ENCODE measurements around the gene PSMG4. TPM values are rescaled to one million over a fixed set of nuclear protein-coding genes. Genes with fewer than 3 reads are reported as not detected.

Gene PSMG4
- total and polyA plus RNA-seq, 8 donors = 4.0 to 92.7 (median 27.4) TPM

GRCh38 chr6:3311826-3312225 lies 53.1 kb downstream of the PSMG4 start:
- Histone ChIP-seq H3K27me3 (no peaks in the 10 kb centered on the region), H3K36me3 (peaks cover 0 to 21% (median 9%) of the 10 kb centered on the region in 4 donors), H3K4me1 (no peaks in the 10 kb centered on the region), H3K27ac (no peak overlapping the region), H3K9me3 (no peaks in the 10 kb centered on the region), H3K4me3 (no peak overlapping the region)
- no peak for DNase-seq
- 92 to 98% (median 97%) methylated on average over 6 of the region's 6 CpGs for WGBS, 5 donors
- intact Hi-C loops (cut with DNase I; ENCODE audit: low total_unique reads) = no loop called here
- TF ChIP-seq CTCF (IDR thresholded peaks at IDR 0.05) = no peak
- no peak for TF ChIP-seq POLR2AphosphoS5 (IDR thresholded peaks at IDR 0.05)
- TF ChIP-seq POLR2A (IDR thresholded peaks at IDR 0.05) = no peak
- no peak for TF ChIP-seq EP300 (IDR thresholded peaks at IDR 0.05)

- intact Hi-C loops (cut with DNase I; ENCODE audit: low total_unique reads) = no loop called here
- no peaks in the 10 kb centered on the region for H3K4me1 ChIP-seq
- H3K27ac ChIP-seq = no peak overlapping the region
- peaks cover 0 to 22% (median 5%) of the 10 kb centered on the region in 4 donors for H3K36me3 ChIP-seq
- TF ChIP-seq POLR2A (IDR thresholded peaks at IDR 0.05) = no peak
- no peak for TF ChIP-seq CTCF (IDR thresholded peaks at IDR 0.05)
- no peak for TF ChIP-seq POLR2AphosphoS5 (IDR thresholded peaks at IDR 0.05)
- TF ChIP-seq EP300 (IDR thresholded peaks at IDR 0.05) = no peak
- no peaks in the 10 kb centered on the region for H3K9me3 ChIP-seq
- H3K4me3 ChIP-seq = no peak overlapping the region
- H3K27me3 ChIP-seq = no peaks in the 10 kb centered on the region
- no peak for DNase-seq
- WGBS, 5 donors = 73 to 87% (median 85%) methylated on average over 10 to 11 of the region's 11 CpGs
These were observed 54.0 kb downstream of the PSMG4 start for GRCh38 chr6:3312604-3313231.

- no peak overlapping the region for H3K27ac ChIP-seq
- no peaks in the 10 kb centered on the region for H3K27me3 ChIP-seq
- H3K4me1 ChIP-seq = no peaks in the 10 kb centered on the region
- no peaks in the 10 kb centered on the region for H3K9me3 ChIP-seq
- WGBS, 5 donors = 92 to 100% (median 97%) methylated on average over 7 of the region's 7 CpGs
- no peak overlapping the region for H3K4me3 ChIP-seq
- no peak for DNase-seq
- TF ChIP-seq EP300 (IDR thresholded peaks at IDR 0.05) = no peak
- H3K36me3 ChIP-seq = peaks cover 0 to 33% (median 5%) of the 10 kb centered on the region in 4 donors
- intact Hi-C loops (cut with DNase I; ENCODE audit: low total_unique reads) = no loop called here
These were observed 55.4 kb downstream of the PSMG4 start for GRCh38 chr6:3314176-3314575.

- Histone ChIP-seq H3K27ac (no peak overlapping the region), H3K9me3 (no peaks in the 10 kb centered on the region), H3K27me3 (no peaks in the 10 kb centered on the region), H3K4me1 (no peaks in the 10 kb centered on the region), H3K36me3 (peaks cover 0 to 39% (median 7%) of the 10 kb centered on the region in 4 donors), H3K4me3 (no peak overlapping the region)
- DNase-seq = no peak
- 85 to 90% (median 87%) methylated on average over 20 of the region's 20 CpGs for WGBS, 5 donors
- intact Hi-C loops (cut with DNase I; ENCODE audit: low total_unique reads) = no loop called here
- TF ChIP-seq POLR2A (IDR thresholded peaks at IDR 0.05) (no peak), POLR2AphosphoS5 (IDR thresholded peaks at IDR 0.05) (no peak), CTCF (IDR thresholded peaks at IDR 0.05) (no peak)
These were observed 56.1 kb downstream of the PSMG4 start for GRCh38 chr6:3314621-3315467.

Measured in stomach (tissue), 9 donors.